IPS DF 6.9 (cell line): Measurements from ENCODE around the gene REEP6.

Experiments used
- DNase-seq: peaks from one replicate; pipeline ENCODE4 v3.0.0-alpha.2; 2013; ENCODE audit warnings: low read depth, low spot score
- H3K27ac ChIP-seq: one replicate; pipeline ENCODE4 v1.5.1; 2013; ENCODE audit warnings: low read length, control low read depth
- H3K27me3 ChIP-seq: 2 replicates; pipeline ENCODE4 v1.6.1; 2013; ENCODE audit warnings: mild to moderate bottlenecking, low read length; ENCODE audit not compliant: control insufficient read depth, insufficient read depth
- H3K36me3 ChIP-seq: 2 replicates; pipeline ENCODE4 v1.6.1; 2013; ENCODE audit warnings: low read length; ENCODE audit not compliant: control insufficient read depth, insufficient read depth
- H3K4me1 ChIP-seq: 2 replicates; pipeline ENCODE4 v1.6.1; 2013; ENCODE audit warnings: low read length; ENCODE audit not compliant: control insufficient read depth, insufficient read depth
- H3K4me3 ChIP-seq: 2 replicates; pipeline ENCODE4 v1.5.1; 2013; ENCODE audit warnings: mild to moderate bottlenecking, low read length
- H3K9me3 ChIP-seq: 2 replicates; pipeline ENCODE4 v1.6.1; 2013; ENCODE audit warnings: low read length, inconsistent platforms; ENCODE audit not compliant: control insufficient read depth, insufficient read depth
- WGBS: extraction: QIAGEN DNeasy Blood & Tissue Kit; methylation state at CpG from one replicate; pipeline ENCODE4 v1.1.7; 2013; ENCODE audit warnings: mixed read lengths, missing lambda C conversion rate; ENCODE audit not compliant: insufficient read length, insufficient coverage; 5-methylcytosine and 5-hydroxymethylcytosine counted together

REEP6 gene

GRCh38 chr19:1450735-1451731 is 39.9 kb upstream of the REEP6 start:
- no peaks in the 10 kb centered on the region for H3K9me3 ChIP-seq
- DNase-seq = no peak
- peaks cover 24% of the 10 kb centered on the region; the same call in 1 of the 2 replicates for H3K27me3 ChIP-seq
- WGBS = no CpG with 5 or more reads among the region's 22 CpGs
- H3K4me1 ChIP-seq = peaks cover 17% of the 10 kb centered on the region
- no peak overlapping the region for H3K4me3 ChIP-seq
- H3K27ac ChIP-seq = no peak overlapping the region
- no peaks in the 10 kb centered on the region; the same call in 1 of the 2 replicates for H3K36me3 ChIP-seq

DNA sequence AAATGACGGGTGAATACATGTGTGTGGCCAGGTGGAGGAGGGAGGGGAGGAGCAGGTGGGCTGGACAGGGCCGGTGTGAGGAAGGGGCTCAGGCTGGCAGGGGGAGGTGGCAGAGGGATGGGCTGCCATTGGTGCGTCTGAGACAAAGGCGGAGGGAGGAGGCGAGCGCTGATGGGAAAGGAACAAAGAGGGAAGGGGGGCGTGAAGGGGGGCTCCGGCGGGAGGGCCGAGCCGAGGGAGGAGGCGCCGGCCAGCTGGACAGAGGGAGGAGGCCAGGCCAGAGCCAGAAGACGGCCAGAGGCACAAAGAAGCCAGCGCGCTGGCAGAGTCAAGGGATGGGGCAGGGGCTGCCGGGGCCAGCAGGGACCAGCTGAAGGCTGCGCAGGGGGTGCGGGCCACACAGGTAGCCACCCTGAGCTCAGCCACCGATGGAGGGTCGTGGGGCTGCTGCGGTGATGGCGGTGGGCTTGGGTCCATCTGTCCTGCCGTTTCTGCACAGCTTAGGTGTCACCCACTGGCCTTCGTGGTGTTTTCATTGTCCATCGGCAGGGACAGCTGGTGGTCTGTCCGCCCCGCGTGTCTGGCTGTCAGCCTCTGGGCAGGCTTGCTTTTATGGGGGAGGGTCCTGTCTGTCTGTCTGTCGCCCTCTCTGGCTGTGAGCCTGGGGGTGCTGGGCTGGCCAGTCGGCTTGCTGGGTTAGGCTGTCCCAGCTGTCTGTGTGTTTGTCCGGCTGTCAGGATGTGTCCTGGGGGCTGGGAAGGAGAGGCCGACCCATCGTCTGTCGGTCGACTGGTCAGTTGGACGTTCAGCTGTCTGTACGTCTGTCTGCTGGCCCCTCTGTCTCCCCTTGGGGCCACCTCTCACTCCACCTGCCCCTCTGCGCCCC is 38.8 kb upstream of the REEP6 start:
- no peak for DNase-seq
- Histone ChIP-seq H3K27me3 (peaks cover 21% of the 10 kb centered on the region; the same call in 1 of the 2 replicates), H3K9me3 (no peaks in the 10 kb centered on the region), H3K4me1 (peaks cover 23% of the 10 kb centered on the region), H3K36me3 (no peaks in the 10 kb centered on the region; the same call in 1 of the 2 replicates), H3K4me3 (no peak overlapping the region), H3K27ac (no peak overlapping the region)
- WGBS = no CpG with 5 or more reads among the region's 39 CpGs

- no peaks in the 10 kb centered on the region; the same call in 1 of the 2 replicates for H3K36me3 ChIP-seq
- no peak overlapping the region for H3K4me3 ChIP-seq
- H3K4me1 ChIP-seq = peaks cover 23% of the 10 kb centered on the region
- no peaks in the 10 kb centered on the region for H3K9me3 ChIP-seq
- DNase-seq = no peak
- peaks cover 14% of the 10 kb centered on the region; the same call in 1 of the 2 replicates for H3K27me3 ChIP-seq
- no CpG with 5 or more reads among the region's 30 CpGs for WGBS
- no peak overlapping the region for H3K27ac ChIP-seq
These were observed 38.0 kb upstream of the REEP6 start for GRCh38 chr19:1452802-1453524.

GRCh38 chr19:1453525-1454364 is 37.2 kb upstream of the REEP6 start:
- Histone ChIP-seq H3K27me3 (peaks cover 12% of the 10 kb centered on the region; the same call in 1 of the 2 replicates), H3K4me3 (no peak overlapping the region), H3K36me3 (no peaks in the 10 kb centered on the region; the same call in 1 of the 2 replicates), H3K9me3 (no peaks in the 10 kb centered on the region), H3K27ac (no peak overlapping the region), H3K4me1 (peaks cover 23% of the 10 kb centered on the region)
- no peak for DNase-seq
- no CpG with 5 or more reads among the region's 33 CpGs for WGBS

DNA sequence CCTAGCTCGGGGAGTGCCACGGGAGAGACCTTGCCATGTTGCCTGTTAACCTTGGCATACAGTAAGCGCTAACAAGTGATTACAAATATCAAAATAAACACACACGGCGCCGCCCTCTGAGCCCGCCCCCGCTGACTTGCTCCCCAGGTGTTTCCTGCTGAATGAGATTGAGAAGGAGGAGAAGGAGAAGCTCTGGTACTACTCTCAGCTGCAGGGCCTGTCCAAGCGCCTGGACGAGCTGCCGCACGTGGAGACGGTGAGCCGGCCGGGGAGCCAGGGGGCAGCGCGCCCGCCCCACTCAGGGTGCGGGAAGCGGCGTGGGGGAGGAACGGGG is 36.0 kb upstream of the REEP6 start:
- peaks cover 21% of the 10 kb centered on the region for H3K4me1 ChIP-seq
- H3K27ac ChIP-seq = no peak overlapping the region
- no peaks in the 10 kb centered on the region for H3K9me3 ChIP-seq
- H3K27me3 ChIP-seq = peaks cover 10% of the 10 kb centered on the region; the same call in 1 of the 2 replicates
- no peaks in the 10 kb centered on the region; the same call in 1 of the 2 replicates for H3K36me3 ChIP-seq
- DNase-seq = no peak
- WGBS = no CpG with 5 or more reads among the region's 22 CpGs
- H3K4me3 ChIP-seq = peak overlapping the region; percentile 34; the same call in 1 of the 2 replicates

DNA sequence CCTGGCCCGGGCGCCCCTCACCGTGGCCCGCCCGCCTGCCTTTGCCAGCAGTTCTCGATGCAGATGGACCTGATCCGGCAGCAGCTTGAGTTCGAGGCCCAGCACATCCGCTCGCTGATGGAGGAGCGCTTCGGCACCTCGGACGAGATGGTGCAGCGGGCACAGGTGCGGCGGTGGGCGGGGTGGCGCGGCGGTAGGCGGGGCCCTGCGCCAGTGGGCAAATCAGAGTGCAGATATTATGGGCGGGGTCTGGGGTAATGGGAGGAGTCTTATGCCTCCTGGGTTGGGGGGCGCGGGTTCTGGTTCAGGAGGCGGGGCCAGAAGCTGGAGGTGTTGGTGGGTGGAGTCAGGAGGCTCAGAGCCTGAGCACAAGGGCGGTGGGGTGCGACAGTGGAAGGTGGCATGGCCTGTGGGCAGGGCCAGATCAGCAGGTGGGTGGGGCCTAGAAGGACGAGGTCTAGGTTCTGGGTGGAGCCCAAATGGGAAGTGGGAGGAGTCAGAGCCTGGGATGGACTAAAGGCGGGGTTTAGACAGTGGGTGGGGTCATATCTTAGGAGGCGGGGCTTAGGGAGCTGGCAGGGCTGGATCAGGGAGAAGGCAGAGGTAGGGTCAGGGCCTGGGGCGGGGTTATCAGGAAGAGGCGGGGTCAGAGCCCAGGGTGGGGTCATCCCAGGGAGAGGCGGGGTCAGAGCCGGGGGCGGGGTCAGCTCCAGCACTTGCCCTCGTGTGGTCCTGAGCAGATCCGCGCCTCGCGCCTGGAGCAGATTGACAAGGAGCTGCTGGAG is 35.5 kb upstream of the REEP6 start:
- Histone ChIP-seq H3K9me3 (no peaks in the 10 kb centered on the region), H3K27ac (no peak overlapping the region), H3K4me3 (peak overlapping the region; percentile 34; the same call in 1 of the 2 replicates), H3K27me3 (peaks cover 6% of the 10 kb centered on the region; the same call in 1 of the 2 replicates), H3K36me3 (no peaks in the 10 kb centered on the region; the same call in 1 of the 2 replicates), H3K4me1 (peaks cover 19% of the 10 kb centered on the region)
- no CpG with 5 or more reads among the region's 42 CpGs for WGBS
- DNase-seq = peak; percentile 87

DNA sequence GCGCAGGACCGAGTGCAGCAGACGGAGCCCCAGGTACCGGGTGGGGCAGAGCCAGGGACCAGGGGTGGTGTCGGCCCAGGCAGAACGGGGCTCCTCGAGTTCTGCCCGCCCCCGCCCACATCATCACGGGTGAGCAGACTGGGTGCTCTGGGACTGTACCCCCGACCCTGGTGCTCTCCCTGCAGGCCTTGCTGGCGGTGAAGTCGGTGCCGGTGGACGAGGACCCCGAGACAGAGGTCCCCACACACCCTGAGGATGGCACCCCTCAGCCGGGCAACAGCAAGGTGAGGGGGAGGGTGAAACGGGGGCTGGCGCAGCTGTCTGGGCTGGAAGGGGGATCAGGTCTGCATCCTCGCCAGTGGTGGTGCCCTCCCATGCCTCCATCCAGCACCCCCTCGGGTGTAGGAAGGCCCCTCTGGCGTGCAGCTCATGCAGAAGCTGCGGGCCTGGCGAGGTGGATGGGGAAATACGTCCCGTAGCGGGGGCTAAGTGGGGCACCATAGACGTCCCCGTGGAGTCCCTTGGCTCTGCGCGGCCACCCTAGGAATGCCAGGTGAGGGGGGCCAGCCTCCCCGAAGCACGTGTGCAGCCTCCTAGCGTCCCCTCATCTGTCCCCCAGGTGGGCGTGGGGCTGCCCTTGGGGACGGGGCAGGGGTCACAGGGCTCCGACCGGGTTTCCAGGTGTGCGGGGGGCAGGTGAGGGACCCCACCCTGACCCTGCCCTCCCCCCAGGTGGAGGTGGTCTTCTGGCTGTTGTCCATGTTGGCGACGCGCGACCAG is 34.7 kb upstream of the REEP6 start:
- no peaks in the 10 kb centered on the region; the same call in 1 of the 2 replicates for H3K27me3 ChIP-seq
- H3K4me1 ChIP-seq = peaks cover 19% of the 10 kb centered on the region
- H3K9me3 ChIP-seq = no peaks in the 10 kb centered on the region
- DNase-seq = no peak
- H3K36me3 ChIP-seq = no peaks in the 10 kb centered on the region; the same call in 1 of the 2 replicates
- H3K4me3 ChIP-seq = no peak overlapping the region
- no peak overlapping the region for H3K27ac ChIP-seq
- WGBS = no CpG with 5 or more reads among the region's 43 CpGs

GRCh38 chr19:1457031-1457739 is 33.8 kb upstream of the REEP6 start:
- Histone ChIP-seq H3K9me3 (no peaks in the 10 kb centered on the region), H3K27ac (no peak overlapping the region), H3K4me1 (peaks cover 16% of the 10 kb centered on the region), H3K4me3 (no peak overlapping the region), H3K36me3 (no peaks in the 10 kb centered on the region; the same call in 1 of the 2 replicates), H3K27me3 (no peaks in the 10 kb centered on the region; the same call in 1 of the 2 replicates)
- WGBS = no CpG with 5 or more reads among the region's 48 CpGs
- DNase-seq = no peak
